Body of pancreas (tissue), 4 donors: ENCODE results near the gene CRYGC. TPM values are rescaled to one million over a fixed set of nuclear protein-coding genes. Genes with fewer than 3 reads are reported as not detected.

ENCODE experiments used
- ATAC-seq: fragments of 150-250 bp; one replicate; pipeline ENCODE4 v1.9.1; 2016
- DNase-seq, 4 donors: peaks; one replicate each; pipeline ENCODE4 v3.0.0-alpha.2; 2019
- H3K27ac ChIP-seq, 4 donors: fragments of 200-600 bp; sonication (generic); 1 replicate in 3 of 4; 2 replicates in 1 of 4; pipeline versions ENCODE4 v1.5.1 to v1.6.1; 2016 to 2019; ENCODE audit warnings: mild to moderate bottlenecking in 1 of 4, mixed read lengths in 1 of 4, moderate library complexity in 1 of 4
- H3K27me3 ChIP-seq, 2 donors: fragments of 200-600 bp; sonication (generic); one replicate each; pipeline ENCODE4 v1.6.0; 2016; ENCODE audit warnings: mild to moderate bottlenecking in 1 of 2
- H3K36me3 ChIP-seq, 2 donors: fragments of 200-600 bp; sonication (generic); replicated peaks in 1 of 2; 2 replicates each; pipeline ENCODE4 v1.5.1; 2016; ENCODE audit warnings: low read depth in 2 of 2; ENCODE audit not compliant: insufficient read depth in 1 of 2
- H3K4me1 ChIP-seq: fragments of 200-600 bp; sonication (generic); one replicate; pipeline ENCODE4 v1.6.0; 2016
- H3K4me3 ChIP-seq, 2 donors: fragments of 200-600 bp; sonication (generic); 1 replicate in 1 of 2; 2 replicates in 1 of 2; pipeline ENCODE4 v1.5.1; 2016 to 2019
- H3K9me3 ChIP-seq, 3 donors: fragments of 200-600 bp; sonication (generic); 1 replicate in 2 of 3; 2 replicates in 1 of 3; pipeline ENCODE4 v1.5.1; 2016
- POLR2A ChIP-seq, 3 donors: fragments of 450-650 bp; IDR thresholded peaks; one replicate each; pipeline ENCODE4 v1.6.1; 2016; ENCODE audit warnings: antibody characterized with exemption in 3 of 3, mild to moderate bottlenecking in 2 of 3
- WGBS, 2 donors: methylation state at CpG; one replicate each; pipeline ENCODE4 v1.1.5; 2017; 5-methylcytosine and 5-hydroxymethylcytosine counted together
- intact Hi-C: fragments of 100-400 bp; cut with DNase I; formaldehyde crosslinking; loops from one replicate; pipeline ENCODE4 v1.15.1; 2023
- total RNA-seq, 2 donors: library from RNA; depleted of rRNA; stranded (reverse); fragments of >200 nt; gene quantifications; one replicate each; pipeline ENCODE4 v1.1.0, GENCODE V29; 2016
- TF ChIP-seq, protein P1 (sequence below), 7 experiments: fragments of 450-650 bp in 4 of 7; fragments of 200-600 bp in 3 of 7; sonication (generic) in 3 of 7; IDR thresholded peaks; one replicate each; pipeline ENCODE4 v1.5.1; 2016 to 2019; ENCODE audit warnings: antibody characterized with exemption in 7 of 7

Gene CRYGC
- total RNA-seq, 2 donors from 2014 or later: not detected

- intact Hi-C loops: no loop called here
- WGBS, 2 donors: 56 to 62% methylated on average over 3 of the region's 3 CpGs
- Histone ChIP-seq H3K4me3 (no peak overlapping the region), H3K27ac (no peak overlapping the region), H3K9me3 (no peaks in the 10 kb centered on the region), H3K36me3 (no peaks in the 10 kb centered on the region), H3K4me1 (no peaks in the 10 kb centered on the region), H3K27me3 (no peaks in the 10 kb centered on the region)
- TF ChIP-seq, protein P1, sequence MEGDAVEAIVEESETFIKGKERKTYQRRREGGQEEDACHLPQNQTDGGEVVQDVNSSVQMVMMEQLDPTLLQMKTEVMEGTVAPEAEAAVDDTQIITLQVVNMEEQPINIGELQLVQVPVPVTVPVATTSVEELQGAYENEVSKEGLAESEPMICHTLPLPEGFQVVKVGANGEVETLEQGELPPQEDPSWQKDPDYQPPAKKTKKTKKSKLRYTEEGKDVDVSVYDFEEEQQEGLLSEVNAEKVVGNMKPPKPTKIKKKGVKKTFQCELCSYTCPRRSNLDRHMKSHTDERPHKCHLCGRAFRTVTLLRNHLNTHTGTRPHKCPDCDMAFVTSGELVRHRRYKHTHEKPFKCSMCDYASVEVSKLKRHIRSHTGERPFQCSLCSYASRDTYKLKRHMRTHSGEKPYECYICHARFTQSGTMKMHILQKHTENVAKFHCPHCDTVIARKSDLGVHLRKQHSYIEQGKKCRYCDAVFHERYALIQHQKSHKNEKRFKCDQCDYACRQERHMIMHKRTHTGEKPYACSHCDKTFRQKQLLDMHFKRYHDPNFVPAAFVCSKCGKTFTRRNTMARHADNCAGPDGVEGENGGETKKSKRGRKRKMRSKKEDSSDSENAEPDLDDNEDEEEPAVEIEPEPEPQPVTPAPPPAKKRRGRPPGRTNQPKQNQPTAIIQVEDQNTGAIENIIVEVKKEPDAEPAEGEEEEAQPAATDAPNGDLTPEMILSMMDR (IDR thresholded peaks at IDR 0.05): no peak
- TF ChIP-seq POLR2A (IDR thresholded peaks at IDR 0.05): no peak
- DNase-seq (no peak), ATAC-seq (no peak)
These were observed 32.3 kb downstream of the CRYGC start for GRCh38 chr2:208097313-208097712.

DNA sequence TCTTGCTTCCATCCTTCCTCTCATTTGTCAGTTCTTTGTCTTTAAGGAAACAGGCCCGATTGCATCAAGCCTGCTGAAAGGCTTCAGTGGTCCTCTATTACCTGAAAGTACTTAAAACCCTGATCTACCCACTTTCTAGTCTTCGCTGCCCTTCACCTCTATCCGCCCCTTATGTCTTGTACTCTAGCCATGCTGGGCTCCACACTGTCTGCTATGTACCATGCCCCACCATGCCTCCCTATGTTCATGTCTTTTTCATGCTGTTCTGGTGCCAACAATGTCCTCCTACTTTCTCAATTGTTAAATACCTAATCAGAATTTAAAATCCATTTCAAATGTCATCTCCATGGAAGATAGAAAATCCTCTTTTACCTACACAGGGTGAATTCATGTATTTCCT lies 33.5 kb downstream of the CRYGC start:
- Histone ChIP-seq H3K27ac (no peak overlapping the region), H3K36me3 (no peaks in the 10 kb centered on the region), H3K4me3 (no peak overlapping the region), H3K27me3 (no peaks in the 10 kb centered on the region), H3K4me1 (no peaks in the 10 kb centered on the region), H3K9me3 (no peaks in the 10 kb centered on the region)
- WGBS, 2 donors: 80 to 81% methylated on average over 3 of the region's 3 CpGs
- TF ChIP-seq POLR2A (IDR thresholded peaks at IDR 0.05): no peak
- intact Hi-C loops: no loop called here
- ATAC-seq (no peak), DNase-seq (no peak)

GRCh38 chr2:208093128-208093527 lies 36.5 kb downstream of the CRYGC start:
- H3K4me1 ChIP-seq: no peaks in the 10 kb centered on the region
- DNase-seq (no peak), ATAC-seq (no peak)
- intact Hi-C loops: no loop called here
- no peaks in the 10 kb centered on the region for H3K36me3 ChIP-seq
- no peaks in the 10 kb centered on the region for H3K27me3 ChIP-seq
- H3K9me3 ChIP-seq: no peaks in the 10 kb centered on the region
- no peak overlapping the region for H3K27ac ChIP-seq
- H3K4me3 ChIP-seq: no peak overlapping the region
- TF ChIP-seq, protein P1 (IDR thresholded peaks at IDR 0.05): no peak
- no peak for TF ChIP-seq POLR2A (IDR thresholded peaks at IDR 0.05)

DNA sequence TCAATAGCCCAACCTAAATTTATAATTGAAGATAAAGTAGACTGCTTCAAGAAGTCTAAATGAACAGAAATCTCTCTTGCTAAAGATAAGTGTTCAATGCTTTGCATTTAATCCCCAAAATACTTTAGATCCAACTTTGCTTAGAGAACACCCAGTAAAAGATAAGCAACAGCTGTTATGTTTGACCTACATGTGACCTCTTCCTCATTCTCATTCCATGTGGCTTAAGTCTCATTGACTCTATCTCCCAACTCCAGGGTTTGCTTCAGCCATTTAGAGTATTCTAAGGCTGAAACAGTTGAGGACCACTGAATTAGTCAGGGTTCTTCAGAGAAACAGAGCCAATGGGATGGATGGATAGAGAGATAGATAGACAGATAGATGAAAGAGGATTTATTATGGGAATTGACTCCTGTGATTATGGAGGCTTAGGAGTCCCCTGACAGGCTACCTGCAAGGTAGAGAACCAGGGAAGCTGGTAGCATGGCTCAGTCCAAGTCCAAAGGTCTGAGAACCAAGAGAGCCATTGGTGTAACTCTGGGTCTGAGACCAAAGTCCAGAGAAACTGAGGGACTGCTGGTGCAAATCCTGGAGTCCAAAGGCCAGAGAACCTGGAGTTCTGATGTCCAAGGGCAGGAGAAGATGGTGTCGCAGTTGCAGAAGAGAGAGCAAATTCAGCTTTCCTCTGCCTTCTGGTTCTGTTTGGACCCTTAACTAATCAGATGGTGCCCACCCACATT lies 37.4 kb downstream of the CRYGC start:
- DNase-seq: no peak
- intact Hi-C loops: no loop called here
- 83 to 100% methylated on average over 1 of the region's 1 CpG for WGBS, 2 donors
- no peak for ATAC-seq
- TF ChIP-seq, protein P1 (IDR thresholded peaks at IDR 0.05): no peak
- TF ChIP-seq POLR2A (IDR thresholded peaks at IDR 0.05): no peak
- Histone ChIP-seq H3K27ac (no peak overlapping the region), H3K9me3 (no peaks in the 10 kb centered on the region), H3K27me3 (no peaks in the 10 kb centered on the region), H3K4me3 (no peak overlapping the region), H3K4me1 (no peaks in the 10 kb centered on the region), H3K36me3 (no peaks in the 10 kb centered on the region)

GRCh38 chr2:208090420-208090819 lies 39.2 kb downstream of the CRYGC start:
- ATAC-seq: no peak
- no peak overlapping the region for H3K27ac ChIP-seq
- no peak for TF ChIP-seq POLR2A (IDR thresholded peaks at IDR 0.05)
- TF ChIP-seq, protein P1 (IDR thresholded peaks at IDR 0.05): no peak
- no peaks in the 10 kb centered on the region for H3K36me3 ChIP-seq
- no peak for DNase-seq
- H3K27me3 ChIP-seq: no peaks in the 10 kb centered on the region
- intact Hi-C loops: no loop called here
- no peaks in the 10 kb centered on the region for H3K4me1 ChIP-seq
- no peak overlapping the region for H3K4me3 ChIP-seq
- H3K9me3 ChIP-seq: no peaks in the 10 kb centered on the region
